Left ventricle myocardium superior (tissue), 1 donor: ENCODE data around the gene PAGE4. TPM values are rescaled to one million over a fixed set of nuclear protein-coding genes. Genes with fewer than 3 reads are reported as not detected.
A peak's percentile ranks its signal among the peaks of the same experiment; 100 is the strongest.

Experiments
- ATAC-seq: fragments of 200-7000 bp; cut with Tn5 transposase; one replicate; pipeline ENCODE4 v1.9.1; 2020; ENCODE audit warnings: mild to moderate bottlenecking, moderate library complexity
- DNase-seq: peaks from one replicate; pipeline ENCODE4 v3.0.0-alpha.2; 2020
- intact Hi-C: fragments of 100-400 bp; cut with micrococcal nuclease; formaldehyde crosslinking; loops from one replicate; pipeline ENCODE4 v1.11.0; 2022
- total RNA-seq: library from RNA; stranded (reverse); fragmentation: NEBNext Ultra II Directional; extraction: Animal tissue kit (Norgen Biotek cat#: 25700); gene quantifications from one replicate; pipeline ENCODE4 v1.2.1, GENCODE V29; 2021
- donor health status: DM: no; HTN: yes; CAD: no; lungs with severe emphysema.

PAGE4 gene
- total RNA-seq, 1 donor from 2014 or later = not detected

- ATAC-seq (no peak), DNase-seq (no peak)
- intact Hi-C loops = no loop called here
Observed at GRCh38 chrX:49860867-49861535, 31.9 kb downstream of the PAGE4 start.

- ATAC-seq = no peak
Observed at GRCh38 chrX:49862093-49862492, 33.0 kb downstream of the PAGE4 start.

GRCh38 chrX:49868739-49869138 is 39.6 kb downstream of the PAGE4 start:
- no peak for ATAC-seq
- intact Hi-C loops = no loop called here

More at GRCh38 chrX:49862093-49862492, 33.0 kb downstream of the PAGE4 start:
- intact Hi-C loops = no loop called here
- no peak for DNase-seq

GRCh38 chrX:49876750-49877149 is 47.6 kb downstream of the PAGE4 start:
- no peak for ATAC-seq
- intact Hi-C loops = no loop called here

More at GRCh38 chrX:49868739-49869138, 39.6 kb downstream of the PAGE4 start:
- no peak for DNase-seq

GRCh38 chrX:49877397-49878101 is 48.4 kb downstream of the PAGE4 start:
- no peak for ATAC-seq
- DNase-seq = no peak
- intact Hi-C loops = no loop called here

More at GRCh38 chrX:49876750-49877149, 47.6 kb downstream of the PAGE4 start:
- DNase-seq = no peak

GRCh38 chrX:49878128-49878833 is 49.2 kb downstream of the PAGE4 start:
- DNase-seq (no peak), ATAC-seq (peak; percentile 27)

GRCh38 chrX:49878834-49879655 is 49.9 kb downstream of the PAGE4 start, which contains the start of gene USP27X:
TSS of gene USP27X (plus strand) at chrX:49879484. CDS start at chrX:49880308, 824 bp downstream.
- peak; percentile 85 for DNase-seq
- intact Hi-C loops = no loop called here
- ATAC-seq = peak; percentile 96

More at GRCh38 chrX:49878128-49878833, 49.2 kb downstream of the PAGE4 start:
- intact Hi-C loops = no loop called here

- intact Hi-C loops = no loop called here
Observed at GRCh38 chrX:49879656-49880277, 50.7 kb downstream of the PAGE4 start.

GRCh38 chrX:49880668-49881067 is 51.6 kb downstream of the PAGE4 start:
- intact Hi-C loops = no loop called here
- DNase-seq = no peak
- ATAC-seq = no peak

More at GRCh38 chrX:49879656-49880277, 50.7 kb downstream of the PAGE4 start:
- ATAC-seq (peak; percentile 2), DNase-seq (no peak)

Other genes with a start within 250 kb of the PAGE4 start
- gene GAGE12H, start 249.4 kb upstream of the PAGE4 start, total RNA-seq = not detected
- gene GAGE2A, start 239.8 kb upstream of the PAGE4 start, total RNA-seq = not detected
- not detected for gene GAGE1, start 230.3 kb upstream of the PAGE4 start, total RNA-seq
- not detected for gene PAGE1, start 133.3 kb upstream of the PAGE4 start, total RNA-seq
- 1.9 TPM for gene USP27X, start 50.2 kb downstream of the PAGE4 start, total RNA-seq
- gene CLCN5, start 93.3 kb downstream of the PAGE4 start, total RNA-seq = 2.3 TPM